Esophagus squamous epithelium (tissue), 5 donors: ENCODE results near the gene FES. TPM values are rescaled to one million over a fixed set of nuclear protein-coding genes. Genes with fewer than 3 reads are reported as not detected.

Source experiments
- DNase-seq: peaks from one replicate; lab custom pipeline; 2025; lab: John Stamatoyannopoulos, UW
- H3K27ac ChIP-seq, 4 donors: fragments of 200-600 bp; sonication (generic); one replicate each; pipeline ENCODE4 v1.5.1; 2016 to 2019; ENCODE audit warnings: mild to moderate bottlenecking in 1 of 4
- H3K27me3 ChIP-seq, 4 donors: fragments of 200-600 bp; sonication (generic); 1 replicate in 3 of 4; 2 replicates in 1 of 4; pipeline versions ENCODE4 v1.5.1 to v1.6.0; 2017 to 2021; ENCODE audit warnings: antibody characterized with exemption in 1 of 4
- H3K36me3 ChIP-seq, 3 donors: fragments of 200-600 bp; sonication (generic); one replicate each; pipeline ENCODE4 v1.5.1; 2016 to 2019
- H3K4me1 ChIP-seq, 3 donors: fragments of 200-600 bp; sonication (generic); one replicate each; pipeline ENCODE4 v1.5.1; 2017 to 2019
- H3K4me3 ChIP-seq, 4 donors: fragments of 200-600 bp; sonication (generic); 1 replicate in 3 of 4; 2 replicates in 1 of 4; pipeline ENCODE4 v1.5.1; 2016 to 2019; ENCODE audit warnings: mild to moderate bottlenecking in 2 of 4, moderate library complexity in 1 of 4
- H3K9me3 ChIP-seq, 3 donors: fragments of 200-600 bp; sonication (generic); one replicate each; pipeline ENCODE4 v1.5.1; 2016 to 2019
- POLR2A ChIP-seq, 4 donors: fragments of 450-650 bp; IDR thresholded peaks; one replicate each; pipeline ENCODE4 v1.6.1; 2017; ENCODE audit warnings: antibody characterized with exemption in 4 of 4, mild to moderate bottlenecking in 4 of 4, moderate library complexity in 3 of 4
- WGBS, 2 donors: methylation state at CpG; one replicate each; pipeline ENCODE4 v1.1.5; 2018; 5-methylcytosine and 5-hydroxymethylcytosine counted together
- intact Hi-C: fragments of 100-400 bp; cut with DNase I; formaldehyde crosslinking; loops from one replicate; pipeline ENCODE4 v1.15.0; 2022
- small RNA-seq, 4 donors: library from RNA; depleted of rRNA; stranded (forward); fragments of <200 nt; gene quantifications; one replicate each; pipeline ENCODE3, GENCODE V24; 2016
- total RNA-seq, 4 donors: library from RNA; depleted of rRNA; stranded (reverse); fragments of >200 nt; gene quantifications; one replicate each; pipeline ENCODE4 v1.1.0, GENCODE V29; 2016
- TF ChIP-seq, protein P1 (sequence below), 6 experiments: fragments of 450-650 bp in 4 of 6; fragments of 200-600 bp in 2 of 6; sonication (generic) in 2 of 6; IDR thresholded peaks; one replicate each; pipeline ENCODE4 v1.5.1; 2016 to 2019; ENCODE audit warnings: antibody characterized with exemption in 6 of 6, mild to moderate bottlenecking in 4 of 6, moderate library complexity in 4 of 6
- donor health status: DM: yes; HTN: yes; CAD: no.

The FES gene
- total RNA-seq, 4 donors from 2014 or later, result 1.8 to 13.4 (median 9.7) TPM

DNA sequence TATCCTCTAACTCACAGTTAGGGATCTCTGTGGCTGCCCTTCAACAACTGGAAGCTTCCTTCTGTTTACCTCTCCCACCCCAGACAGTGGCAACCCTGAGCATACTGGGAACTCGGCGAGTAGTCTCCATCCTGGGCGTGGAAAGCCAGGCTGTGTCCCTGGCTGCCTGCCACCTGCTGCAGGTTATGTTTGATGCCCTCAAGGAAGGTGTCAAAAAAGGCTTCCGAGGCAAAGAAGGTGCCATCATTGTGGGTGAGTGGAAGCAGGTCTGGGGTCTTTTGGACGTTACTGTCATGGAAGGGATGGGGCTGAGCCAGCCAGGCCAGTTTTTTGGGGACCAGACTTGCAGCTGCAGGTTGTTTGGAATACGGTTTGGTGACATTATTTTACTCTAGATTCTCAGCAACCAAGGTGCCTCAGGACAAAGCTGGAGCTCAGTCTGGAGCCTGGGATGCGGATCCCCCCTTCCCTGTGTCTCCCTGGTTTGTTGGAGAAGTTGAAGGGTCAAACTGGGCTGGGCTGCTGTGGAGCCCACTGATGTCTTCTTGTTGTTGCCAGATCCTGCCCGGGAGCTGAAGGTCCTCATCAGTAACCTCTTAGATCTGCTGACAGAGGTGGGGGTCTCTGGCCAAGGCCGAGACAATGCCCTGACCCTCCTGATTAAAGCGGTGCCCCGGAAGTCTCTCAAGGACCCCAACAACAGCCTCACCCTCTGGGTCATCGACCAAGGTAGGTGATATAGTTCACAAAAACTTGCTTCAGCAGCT lies 58.2 kb downstream of the FES start:
- H3K27ac ChIP-seq, result no peak overlapping the region
- TF ChIP-seq POLR2A (IDR thresholded peaks at IDR 0.05), result no peak
- TF ChIP-seq, protein P1, sequence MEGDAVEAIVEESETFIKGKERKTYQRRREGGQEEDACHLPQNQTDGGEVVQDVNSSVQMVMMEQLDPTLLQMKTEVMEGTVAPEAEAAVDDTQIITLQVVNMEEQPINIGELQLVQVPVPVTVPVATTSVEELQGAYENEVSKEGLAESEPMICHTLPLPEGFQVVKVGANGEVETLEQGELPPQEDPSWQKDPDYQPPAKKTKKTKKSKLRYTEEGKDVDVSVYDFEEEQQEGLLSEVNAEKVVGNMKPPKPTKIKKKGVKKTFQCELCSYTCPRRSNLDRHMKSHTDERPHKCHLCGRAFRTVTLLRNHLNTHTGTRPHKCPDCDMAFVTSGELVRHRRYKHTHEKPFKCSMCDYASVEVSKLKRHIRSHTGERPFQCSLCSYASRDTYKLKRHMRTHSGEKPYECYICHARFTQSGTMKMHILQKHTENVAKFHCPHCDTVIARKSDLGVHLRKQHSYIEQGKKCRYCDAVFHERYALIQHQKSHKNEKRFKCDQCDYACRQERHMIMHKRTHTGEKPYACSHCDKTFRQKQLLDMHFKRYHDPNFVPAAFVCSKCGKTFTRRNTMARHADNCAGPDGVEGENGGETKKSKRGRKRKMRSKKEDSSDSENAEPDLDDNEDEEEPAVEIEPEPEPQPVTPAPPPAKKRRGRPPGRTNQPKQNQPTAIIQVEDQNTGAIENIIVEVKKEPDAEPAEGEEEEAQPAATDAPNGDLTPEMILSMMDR (IDR thresholded peaks at IDR 0.05), result no peak
- no peaks in the 10 kb centered on the region for H3K27me3 ChIP-seq
- H3K4me3 ChIP-seq, result no peak overlapping the region
- no peak for DNase-seq
- intact Hi-C loops, result no loop called here
- peaks cover 0 to 2% (median 0%) of the 10 kb centered on the region in 3 donors for H3K4me1 ChIP-seq
- no peaks in the 10 kb centered on the region for H3K9me3 ChIP-seq
- WGBS, 2 donors, result 65 to 83% methylated on average over 3 to 7 of the region's 12 CpGs
- H3K36me3 ChIP-seq, result peaks cover 62 to 100% (median 75%) of the 10 kb centered on the region in 3 donors

GRCh38 chr15:90945091-90945490 lies 60.8 kb downstream of the FES start:
- intact Hi-C loops, result no loop called here
- H3K4me1 ChIP-seq, result peaks cover 0 to 11% (median 6%) of the 10 kb centered on the region in 3 donors
- 90 to 91% methylated on average over 7 of the region's 7 CpGs for WGBS, 2 donors

More at GRCh38 chr15:90945091-90945490, 60.8 kb downstream of the FES start:
- Histone ChIP-seq H3K27ac (no peak overlapping the region), H3K27me3 (no peaks in the 10 kb centered on the region), H3K36me3 (peaks cover 70 to 100% (median 86%) of the 10 kb centered on the region in 3 donors), H3K9me3 (no peaks in the 10 kb centered on the region), H3K4me3 (no peak overlapping the region)
- TF ChIP-seq POLR2A (IDR thresholded peaks at IDR 0.05), result no peak
- TF ChIP-seq, protein P1 (IDR thresholded peaks at IDR 0.05), result no peak
- DNase-seq, result no peak

Small RNA genes within 50 kb of the gene (small RNA-seq; reads per million reads assigned to genes)
- 0 reads per million in 4 donors for gene RN7SL363P

Other genes starting within 250 kb of the FES start
- 1 to 10 TPM; 1.3 to 3.4 (median 2.0) TPM for gene BLM, start 167.2 kb upstream of the FES start, total RNA-seq
- 10 to 100 TPM; 27.7 to 43.3 (median 38.5) TPM for gene FURIN, start 15.9 kb upstream of the FES start, total RNA-seq
- gene MAN2A2, start 18.8 kb downstream of the FES start, total RNA-seq, result 10 to 100 TPM in 3 of 4 donors, 1 to 10 TPM in 1; 9.9 to 25.2 (median 12.1) TPM
- gene HDDC3, start 48.0 kb downstream of the FES start, total RNA-seq, result 10 to 100 TPM in 3 of 4 donors, 1 to 10 TPM in 1; 5.8 to 13.7 (median 11.7) TPM
- 10 to 100 TPM; 38.7 to 76.0 (median 64.2) TPM for gene UNC45A, start 50.8 kb downstream of the FES start, total RNA-seq
- gene RCCD1, start 70.4 kb downstream of the FES start, total RNA-seq, result 10 to 100 TPM in 1 of 4 donors, 1 to 10 TPM in 3; 8.7 to 12.6 (median 9.8) TPM
- gene PRC1, start 110.0 kb downstream of the FES start, total RNA-seq, result 100 to 1,000 TPM in 1 of 4 donors, 10 to 100 TPM in 3; 49.6 to 100 (median 58.4) TPM
- 1 to 10 TPM; 3.3 to 9.0 (median 8.1) TPM for gene VPS33B, start 138.1 kb downstream of the FES start, total RNA-seq
- gene SV2B, start 215.8 kb downstream of the FES start, total RNA-seq, result under 1 TPM in 3 of 4 donors, not detected in 1; 0.04 to 0.95 (median 0.59) TPM